ENCODE measurements around the gene LCAT. TPM values are rescaled to one million over a fixed set of nuclear protein-coding genes. Genes with fewer than 3 reads are reported as not detected.
"Not testable (repeated sequence)": the region's sequence is repeated elsewhere in the genome, so short reads cannot be mapped to it uniquely, and the experiment has no call there.

Gene LCAT
- total RNA-seq, 6 experiments from 2014 or later, result 29.4 to 207 (median 137) TPM

GRCh38 chr16:67917140-67917851 is 26.6 kb downstream of the LCAT start:
- Histone ChIP-seq H3K4me1 (peaks cover 0 to 27% (median 13%) of the 10 kb centered on the region in 4 donors), H3K27ac (peak overlapping the region in 1 of 3 donors; percentile 68), H3K4me3 (no peak overlapping the region), H3K36me3 (peaks cover 0 to 3% (median 0%) of the 10 kb centered on the region in 4 donors), H3K9me3 (no peaks in the 10 kb centered on the region), H3K27me3 (no peaks in the 10 kb centered on the region)
- intact Hi-C loops (cut with DNase I), result no loop called here
- TF ChIP-seq POLR2A (IDR thresholded peaks at IDR 0.05) (no peak), CTCF (IDR thresholded peaks at IDR 0.05) (no peak)
- 64% methylated on average over 4 of the region's 6 CpGs for WGBS (ENCODE audit: insufficient coverage, low coverage, low lambda C conversion rate, missing lambda C conversion rate)
- ATAC-seq, result no peak
- no peak for DNase-seq

DNA sequence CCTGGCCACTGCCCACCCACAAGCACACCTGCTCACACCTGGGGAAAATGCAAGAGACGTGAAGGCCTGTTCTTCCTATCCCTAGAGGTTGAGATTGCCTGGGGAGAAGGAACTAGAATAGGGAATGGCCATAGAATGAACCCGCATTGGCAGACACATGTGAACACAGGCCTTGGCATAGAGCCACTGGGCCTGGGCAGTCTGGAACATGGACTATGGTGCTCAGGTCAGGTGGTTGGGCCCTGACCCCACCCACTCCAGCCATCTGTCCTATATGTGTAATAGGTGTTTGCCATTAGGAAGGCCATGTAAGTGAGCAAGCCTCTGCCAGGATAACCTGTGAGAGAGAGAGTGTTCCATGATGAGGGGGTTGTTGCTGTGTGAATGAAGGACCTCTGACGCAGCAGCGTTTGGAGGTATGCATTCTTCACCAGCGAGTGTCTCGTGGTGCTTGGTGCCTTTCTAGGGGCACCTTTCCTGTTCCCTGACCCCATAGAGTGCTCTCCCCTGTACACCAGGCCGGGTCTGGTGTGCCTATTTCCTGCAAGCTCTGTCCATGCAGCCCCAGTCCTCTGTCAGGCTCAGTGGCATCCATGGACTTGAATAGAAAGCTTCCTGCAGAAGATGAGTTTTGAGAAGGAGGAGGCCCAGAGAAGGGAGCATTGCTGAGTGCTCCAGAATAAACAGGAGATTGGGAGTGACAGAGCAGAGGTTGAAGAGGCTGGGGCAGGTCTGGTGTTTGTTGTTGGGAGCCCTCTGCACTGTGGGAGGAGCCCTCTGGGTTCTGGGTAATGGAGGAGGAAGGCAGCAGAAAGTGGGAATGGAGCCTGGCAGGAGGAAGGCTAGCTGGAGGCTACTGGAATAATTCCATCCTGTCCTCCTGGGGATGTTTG is 27.8 kb downstream of the LCAT start:
- Histone ChIP-seq H3K36me3 (peaks cover 0 to 3% (median 0%) of the 10 kb centered on the region in 4 donors), H3K27me3 (no peaks in the 10 kb centered on the region), H3K27ac (peak overlapping the region in 2 of 3 donors; percentile 26 to 68), H3K4me1 (peaks cover 0 to 27% (median 13%) of the 10 kb centered on the region in 4 donors), H3K9me3 (no peaks in the 10 kb centered on the region), H3K4me3 (no peak overlapping the region)
- intact Hi-C loops (cut with DNase I), result no loop called here
- 61% methylated on average over 5 of the region's 7 CpGs for WGBS (ENCODE audit: insufficient coverage, low coverage, low lambda C conversion rate, missing lambda C conversion rate)
- DNase-seq, result peak; percentile 71 to 90 (median 88)
- TF ChIP-seq CTCF (IDR thresholded peaks at IDR 0.05), result no peak
- no peak for TF ChIP-seq POLR2A (IDR thresholded peaks at IDR 0.05)
- ATAC-seq, result peak; percentile 87 to 91 (median 88)

DNA sequence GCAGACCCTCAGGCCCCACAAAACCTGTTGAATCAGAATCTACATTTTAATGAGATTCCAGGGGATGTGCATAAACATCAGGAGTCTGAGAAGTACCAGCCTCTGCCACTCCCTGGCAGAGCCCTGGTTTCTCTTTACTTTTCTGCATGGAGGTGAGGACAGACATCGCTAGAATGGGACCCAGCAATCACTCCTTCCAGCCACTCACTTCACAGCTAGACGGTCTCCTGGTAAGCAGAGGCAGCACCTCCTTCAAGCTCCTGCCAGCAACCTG is 28.5 kb downstream of the LCAT start:
- H3K9me3 ChIP-seq; H3K27me3 ChIP-seq; H3K36me3 ChIP-seq; H3K4me3 ChIP-seq; DNase-seq; intact Hi-C loops (cut with DNase I): not testable (repeated sequence)
- peak in 1 of 4 donors; percentile 3 for ATAC-seq
- Histone ChIP-seq H3K27ac (peak overlapping the region in 2 of 3 donors; percentile 26 to 68), H3K4me1 (peaks cover 0 to 27% (median 13%) of the 10 kb centered on the region in 4 donors)
- no CpG with 5 or more reads among the region's 2 CpGs for WGBS (ENCODE audit: insufficient coverage, low coverage, low lambda C conversion rate, missing lambda C conversion rate)

DNA sequence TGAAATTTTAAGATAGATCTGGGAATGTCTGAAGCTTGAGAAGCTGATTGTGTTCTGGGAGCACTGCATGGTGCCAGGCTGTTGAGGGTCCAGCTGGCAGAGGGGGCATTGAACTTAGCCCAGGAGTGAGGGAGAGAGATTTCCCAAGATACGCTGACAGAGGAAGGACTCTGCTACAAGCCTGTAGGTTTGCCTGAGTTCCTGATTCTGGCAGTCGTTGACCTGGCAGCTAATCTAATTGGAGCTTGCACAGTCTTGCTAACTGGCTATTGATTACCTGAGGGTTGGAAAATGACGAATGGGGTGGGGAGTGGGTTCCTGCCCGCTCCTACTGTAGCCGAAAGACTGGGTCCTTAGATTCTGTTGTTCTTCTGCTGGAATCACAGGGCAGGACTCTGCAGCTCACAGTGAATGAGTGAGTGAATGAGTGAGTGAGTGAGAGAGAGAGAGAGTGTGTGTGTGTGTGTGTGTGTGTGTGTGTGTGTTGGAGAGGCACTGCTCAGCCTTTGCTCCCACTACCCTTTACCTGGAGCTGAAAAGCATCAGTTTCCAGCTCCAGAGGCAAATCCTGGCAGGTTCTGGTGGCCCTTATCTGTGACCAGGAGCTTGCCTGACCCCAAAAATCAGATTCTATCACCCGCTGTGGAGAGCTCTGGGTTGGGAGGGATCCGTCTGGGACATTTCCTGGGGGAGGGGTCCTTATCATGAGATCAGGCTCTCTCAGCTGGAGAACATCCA is 29.0 kb downstream of the LCAT start:
- H3K9me3 ChIP-seq, result no peaks in the 10 kb centered on the region
- 19% methylated on average over 6 of the region's 7 CpGs for WGBS (ENCODE audit: insufficient coverage, low coverage, low lambda C conversion rate, missing lambda C conversion rate)
- H3K36me3 ChIP-seq, result peaks cover 0 to 10% (median 0%) of the 10 kb centered on the region in 4 donors

More for the DNA sequence above, 29.0 kb downstream of the LCAT start:
- H3K27me3 ChIP-seq, result no peaks in the 10 kb centered on the region
- peaks cover 0 to 27% (median 13%) of the 10 kb centered on the region in 4 donors for H3K4me1 ChIP-seq
- no peak overlapping the region for H3K4me3 ChIP-seq
- TF ChIP-seq CTCF (IDR thresholded peaks at IDR 0.05) (no peak), POLR2A (IDR thresholded peaks at IDR 0.05) (no peak)
- ATAC-seq, result peak; percentile 48 to 70 (median 67)
- intact Hi-C loops (cut with DNase I), result no loop called here
- peak in 1 of 3 donors; percentile 77 for DNase-seq
- H3K27ac ChIP-seq, result peak overlapping the region in 2 of 3 donors; percentile 26 to 68

All from right lobe of liver (tissue), 6 donors.